Astrocyte (in vitro differentiated cells and primary cell): ENCODE results near the gene NUMB.

ENCODE experiments used
- EZH2 ChIP-seq: IDR thresholded peaks from 2 replicates; pipeline ENCODE4 v1.6.1; 2012; ENCODE audit warnings: mild to moderate bottlenecking, low read length, inconsistent platforms; ENCODE audit not compliant: insufficient read depth
- TF ChIP-seq, protein P1 (sequence below): IDR thresholded peaks from 2 replicates; pipeline ENCODE4 v1.5.1; 2011; ENCODE audit warnings: low read depth, mild to moderate bottlenecking, inconsistent platforms, low read length, moderate library complexity; ENCODE audit not compliant: insufficient read depth

DNA sequence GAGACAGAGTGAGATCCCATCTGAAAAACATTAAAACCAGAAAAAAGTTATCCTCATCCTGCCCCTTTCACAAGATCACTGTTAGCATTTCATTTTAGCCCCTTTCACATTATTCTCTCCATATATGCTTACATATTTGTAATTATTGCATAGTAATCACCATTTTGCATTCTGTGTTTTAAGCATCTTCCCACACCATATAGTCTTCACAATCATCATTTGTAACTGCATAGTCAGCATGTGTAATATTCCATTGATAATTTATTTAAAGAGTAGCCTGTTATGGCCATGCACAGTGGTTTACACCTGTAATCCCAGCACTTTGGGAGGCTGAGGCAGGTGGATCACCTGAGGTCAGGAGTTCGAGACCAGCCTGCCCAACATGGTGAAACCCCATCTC lies 209.2 kb downstream of the NUMB start:
- TF ChIP-seq, protein P1, sequence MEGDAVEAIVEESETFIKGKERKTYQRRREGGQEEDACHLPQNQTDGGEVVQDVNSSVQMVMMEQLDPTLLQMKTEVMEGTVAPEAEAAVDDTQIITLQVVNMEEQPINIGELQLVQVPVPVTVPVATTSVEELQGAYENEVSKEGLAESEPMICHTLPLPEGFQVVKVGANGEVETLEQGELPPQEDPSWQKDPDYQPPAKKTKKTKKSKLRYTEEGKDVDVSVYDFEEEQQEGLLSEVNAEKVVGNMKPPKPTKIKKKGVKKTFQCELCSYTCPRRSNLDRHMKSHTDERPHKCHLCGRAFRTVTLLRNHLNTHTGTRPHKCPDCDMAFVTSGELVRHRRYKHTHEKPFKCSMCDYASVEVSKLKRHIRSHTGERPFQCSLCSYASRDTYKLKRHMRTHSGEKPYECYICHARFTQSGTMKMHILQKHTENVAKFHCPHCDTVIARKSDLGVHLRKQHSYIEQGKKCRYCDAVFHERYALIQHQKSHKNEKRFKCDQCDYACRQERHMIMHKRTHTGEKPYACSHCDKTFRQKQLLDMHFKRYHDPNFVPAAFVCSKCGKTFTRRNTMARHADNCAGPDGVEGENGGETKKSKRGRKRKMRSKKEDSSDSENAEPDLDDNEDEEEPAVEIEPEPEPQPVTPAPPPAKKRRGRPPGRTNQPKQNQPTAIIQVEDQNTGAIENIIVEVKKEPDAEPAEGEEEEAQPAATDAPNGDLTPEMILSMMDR = no peak
- no peak for TF ChIP-seq EZH2
